Panc1 (cell line): Measurements from ENCODE around the gene CHRM1.

Experiments used
- CTCF ChIP-seq: fragments of 450-650 bp; IDR thresholded peaks from 2 replicates; pipeline ENCODE4 v1.5.1; 2017; ENCODE audit warnings: mild to moderate bottlenecking
- POLR2AphosphoS5 ChIP-seq: IDR thresholded peaks from 2 replicates; pipeline ENCODE4 v1.6.1; 2012; ENCODE audit warnings: mild to moderate bottlenecking, low read depth, low read length, moderate library complexity
- REST ChIP-seq, 2 experiments: IDR thresholded peaks; 2 replicates each; pipeline ENCODE4 v1.6.1; 2011 to 2012; ENCODE audit warnings: low read depth in 2 of 2, control low read depth in 1 of 2, low read length in 1 of 2, mild to moderate bottlenecking in 1 of 2, moderate library complexity in 1 of 2; ENCODE audit not compliant: insufficient read depth in 1 of 2
- SIN3A ChIP-seq: IDR thresholded peaks from 2 replicates; pipeline ENCODE4 v1.6.1; 2012; ENCODE audit warnings: low read depth, mild to moderate bottlenecking, low read length, moderate library complexity, borderline replicate concordance; ENCODE audit not compliant: insufficient read depth
- TCF7L2 ChIP-seq: IDR thresholded peaks from 2 replicates; pipeline ENCODE4 v1.6.1; 2011; ENCODE audit warnings: mild to moderate bottlenecking, low read depth, low read length, inconsistent platforms

GRCh38 chr11:62883673-62884072, 37.5 kb downstream of the CHRM1 start:
- TF ChIP-seq REST (IDR thresholded peaks at IDR 0.05; ENCODE audit: insufficient read depth in 1 of 2, low read depth in 2 of 2, low read length in 1 of 2): no peak
- no peak for TF ChIP-seq POLR2AphosphoS5
- TF ChIP-seq CTCF: no peak
- TF ChIP-seq SIN3A: no peak
- no peak for TF ChIP-seq TCF7L2
